ENCODE results near the gene GABBR2. TPM values are rescaled to one million over a fixed set of nuclear protein-coding genes. Genes with fewer than 3 reads are reported as not detected.

GABBR2 gene
- total and polyA plus RNA-seq, 4 experiments from 2014 or later: not detected

DNA sequence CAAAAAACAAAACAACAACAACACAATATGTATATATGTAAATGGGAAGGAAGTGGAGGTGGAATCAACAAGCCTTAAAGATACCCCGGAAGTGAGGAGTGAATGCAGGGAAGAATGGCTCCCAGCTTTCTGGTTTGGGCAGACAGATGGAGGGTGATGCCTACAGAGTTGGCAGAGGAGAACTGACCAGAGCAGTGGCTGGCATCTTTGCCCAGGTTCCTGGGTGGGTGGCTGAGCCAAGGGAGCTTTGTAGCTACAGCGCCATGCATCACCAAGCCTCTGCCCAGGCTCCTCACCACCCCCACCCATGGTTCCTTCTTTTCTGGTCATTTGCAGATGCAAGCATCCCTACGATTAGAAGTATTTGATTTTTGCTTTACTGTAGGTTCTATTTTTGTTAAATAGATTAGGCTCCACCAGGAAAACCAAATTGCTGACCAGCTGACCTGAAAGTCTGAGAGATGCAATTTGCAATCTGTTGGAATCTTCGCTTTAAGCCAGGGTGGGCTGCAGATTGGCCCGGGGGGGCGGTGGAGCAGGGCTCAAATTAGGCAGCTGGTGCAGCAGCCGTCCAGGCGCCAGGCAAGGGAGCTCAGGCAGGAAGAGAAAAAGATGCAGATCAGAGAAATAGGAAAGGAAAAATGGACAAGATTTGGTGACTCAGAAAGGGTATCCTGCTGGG lies 290.0 kb downstream of the GABBR2 start:
- H3K36me3 Mint-ChIP-seq: no peaks in the 10 kb centered on the region
- no peak overlapping the region for H3K4me3 Mint-ChIP-seq
- Histone ChIP-seq H3K4me1 (ENCODE audit: insufficient read depth, low read length) (no peaks in the 10 kb centered on the region), H3K9me3 (ENCODE audit: control insufficient read depth in 1 of 2, low read length in 2 of 2) (no peaks in the 10 kb centered on the region), H3K4me3 (ENCODE audit: low read length in 2 of 2) (no peak overlapping the region), H3K27ac (ENCODE audit: low read depth, low read length) (no peak overlapping the region), H3K36me3 (ENCODE audit: insufficient read depth, low read length) (no peaks in the 10 kb centered on the region), H3K27me3 (ENCODE audit: insufficient read depth, low read length) (peaks cover 3% of the 10 kb centered on the region)
- CTCF ChIA-PET (ENCODE audit: partially characterized antibody): no interaction called here
- peaks cover 0 to 4% (median 0%) of the 10 kb centered on the region in 8 donors for H3K9me3 Mint-ChIP-seq
- peaks cover 13 to 27% of the 10 kb centered on the region in 2 donors for H3K27me3 Mint-ChIP-seq
- H3K27ac Mint-ChIP-seq: no peak overlapping the region
- H3K4me1 Mint-ChIP-seq: no peaks in the 10 kb centered on the region
- intact Hi-C loops (cut with micrococcal nuclease): no loop called here
- no peak for DNase-seq
- POLR2A ChIA-PET (ENCODE audit: partially characterized antibody): no interaction called here

DNA sequence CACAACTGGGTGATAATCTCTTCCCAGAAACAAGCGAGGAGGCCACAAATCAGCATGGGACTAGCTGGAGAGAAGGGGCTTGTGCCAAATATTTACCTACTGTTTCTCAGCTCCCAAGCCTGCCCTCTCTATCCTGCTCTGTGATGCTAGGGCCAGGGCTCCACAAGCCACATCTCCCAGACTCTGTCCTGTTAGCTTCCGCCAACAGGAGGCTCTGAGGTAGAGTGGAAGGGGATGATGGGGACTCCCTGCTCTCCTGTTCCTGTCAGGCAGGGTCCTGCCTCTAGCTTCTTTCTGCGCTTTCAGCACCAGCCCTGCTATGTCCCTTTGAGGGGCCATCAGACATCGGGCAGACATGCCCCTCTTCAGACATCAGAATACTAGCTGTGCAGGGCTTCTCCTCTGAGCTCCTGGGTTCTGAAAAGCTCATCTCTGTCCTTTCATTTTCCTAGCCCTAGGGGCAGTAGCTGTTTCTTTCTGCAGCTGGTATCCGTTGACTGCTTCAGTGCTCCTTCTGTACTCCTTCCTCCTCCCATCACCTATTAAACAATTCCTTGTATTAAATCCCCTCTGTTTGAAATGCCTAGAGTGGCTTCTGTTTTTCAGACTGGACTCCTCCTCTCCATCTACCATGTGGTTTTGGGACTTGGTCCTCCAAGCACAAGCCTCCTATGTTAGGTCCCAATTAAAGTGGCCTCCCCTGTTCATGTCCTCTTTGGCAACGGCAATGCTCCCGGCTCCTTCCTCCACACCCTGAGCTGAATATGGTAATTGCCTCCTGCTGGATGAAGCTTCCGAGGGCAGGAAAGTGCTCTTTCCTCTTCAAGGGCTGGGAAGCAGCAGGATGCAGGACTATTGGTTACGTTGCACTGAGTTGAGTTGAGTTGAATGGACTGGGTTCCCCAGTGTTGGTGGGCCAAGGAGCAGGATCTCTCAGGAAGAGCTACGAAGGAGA lies 292.2 kb downstream of the GABBR2 start:
- DNase-seq: no peak
- POLR2A ChIA-PET (ENCODE audit: partially characterized antibody): no interaction called here
- no peak overlapping the region for H3K4me3 Mint-ChIP-seq

DNA sequence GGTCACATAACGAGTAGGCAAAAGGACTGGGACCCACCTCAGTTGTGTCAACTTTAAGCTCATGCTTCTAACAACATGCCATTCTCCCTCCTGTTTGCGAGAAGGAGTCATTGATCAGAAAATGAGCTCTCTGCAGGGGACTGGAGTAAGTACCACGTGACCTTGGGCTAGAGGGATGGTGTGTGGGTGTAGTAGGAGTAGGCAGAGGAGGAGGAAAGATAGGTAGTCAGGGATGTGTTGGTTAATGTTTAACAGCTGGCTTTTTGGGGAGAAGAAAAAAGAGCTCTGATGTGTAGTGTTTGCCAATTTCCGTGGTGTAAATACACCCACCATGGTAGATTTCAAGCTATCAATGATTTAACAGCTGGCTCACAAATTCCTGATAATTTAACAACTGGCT lies 293.0 kb downstream of the GABBR2 start:
- POLR2A ChIA-PET (ENCODE audit: partially characterized antibody): no interaction called here
- no peaks in the 10 kb centered on the region for H3K36me3 Mint-ChIP-seq
- intact Hi-C loops (cut with micrococcal nuclease): no loop called here
- H3K4me1 Mint-ChIP-seq: no peaks in the 10 kb centered on the region
- no peak overlapping the region for H3K4me3 Mint-ChIP-seq
- H3K9me3 Mint-ChIP-seq: peaks cover 0 to 4% (median 0%) of the 10 kb centered on the region in 8 donors
- peaks cover 3% of the 10 kb centered on the region for H3K27me3 ChIP-seq (ENCODE audit: insufficient read depth, low read length)
- H3K9me3 ChIP-seq (ENCODE audit: control insufficient read depth in 1 of 2, low read length in 2 of 2): no peaks in the 10 kb centered on the region
- DNase-seq: no peak
- H3K27ac Mint-ChIP-seq: no peak overlapping the region
- CTCF ChIA-PET (ENCODE audit: partially characterized antibody): interaction anchor here (1.1 kb wide), 1 partner anchor 1016 kb away, joined by 3 read pairs; no protein-coding TSS in a partner anchor
- H3K27ac ChIP-seq (ENCODE audit: low read depth, low read length): no peak overlapping the region
- H3K27me3 Mint-ChIP-seq: peaks cover 16 to 26% of the 10 kb centered on the region in 2 donors
- no peaks in the 10 kb centered on the region for H3K36me3 ChIP-seq (ENCODE audit: insufficient read depth, low read length)
- H3K4me3 ChIP-seq (ENCODE audit: low read length in 2 of 2): no peak overlapping the region
- no peaks in the 10 kb centered on the region for H3K4me1 ChIP-seq (ENCODE audit: insufficient read depth, low read length)

More for the DNA sequence above, 292.2 kb downstream of the GABBR2 start:
- CTCF ChIA-PET (ENCODE audit: partially characterized antibody): interaction anchor here (1.1 kb wide), 1 partner anchor 1017 kb away, joined by 3 read pairs; no protein-coding TSS in a partner anchor
- H3K9me3 Mint-ChIP-seq: peaks cover 0 to 4% (median 0%) of the 10 kb centered on the region in 8 donors
- H3K4me1 ChIP-seq (ENCODE audit: insufficient read depth, low read length): no peaks in the 10 kb centered on the region
- H3K27ac Mint-ChIP-seq: no peak overlapping the region
- H3K27me3 Mint-ChIP-seq: peaks cover 16 to 29% of the 10 kb centered on the region in 2 donors
- H3K9me3 ChIP-seq (ENCODE audit: control insufficient read depth in 1 of 2, low read length in 2 of 2): no peaks in the 10 kb centered on the region
- H3K4me1 Mint-ChIP-seq: no peaks in the 10 kb centered on the region
- no peak overlapping the region for H3K27ac ChIP-seq (ENCODE audit: low read depth, low read length)
- intact Hi-C loops (cut with micrococcal nuclease): no loop called here
- H3K36me3 ChIP-seq (ENCODE audit: insufficient read depth, low read length): no peaks in the 10 kb centered on the region
- H3K4me3 ChIP-seq (ENCODE audit: low read length in 2 of 2): no peak overlapping the region
- H3K36me3 Mint-ChIP-seq: no peaks in the 10 kb centered on the region
- peaks cover 3% of the 10 kb centered on the region for H3K27me3 ChIP-seq (ENCODE audit: insufficient read depth, low read length)

DNA sequence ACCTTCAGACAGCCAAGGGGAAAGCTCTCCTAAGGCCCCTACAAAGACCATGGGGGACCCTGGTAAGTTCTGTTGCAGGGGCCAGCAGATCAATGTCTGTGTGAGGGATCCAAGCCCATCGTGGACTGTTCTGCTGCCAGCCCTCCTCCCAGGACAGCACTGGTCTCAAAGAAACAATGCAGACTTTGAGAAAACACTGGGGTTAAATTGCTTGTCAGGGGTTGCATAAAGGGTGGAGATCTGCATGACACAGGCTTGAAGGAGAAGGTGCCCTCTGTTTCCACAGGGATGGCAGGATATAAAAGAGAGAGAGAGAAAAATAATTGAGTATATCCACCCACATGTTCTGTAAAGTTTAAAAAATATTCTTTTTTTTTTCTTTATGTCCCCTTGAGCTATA lies 295.7 kb downstream of the GABBR2 start:
- ChIA-PET POLR2A (ENCODE audit: partially characterized antibody) (no interaction called here), CTCF (ENCODE audit: partially characterized antibody) (no interaction called here)
- H3K4me3 Mint-ChIP-seq: no peak overlapping the region
- DNase-seq: no peak
- Histone ChIP-seq H3K4me1 (ENCODE audit: insufficient read depth, low read length) (no peaks in the 10 kb centered on the region), H3K4me3 (ENCODE audit: low read length in 2 of 2) (no peak overlapping the region), H3K27ac (ENCODE audit: low read depth, low read length) (no peak overlapping the region), H3K27me3 (ENCODE audit: insufficient read depth, low read length) (peaks cover 3% of the 10 kb centered on the region), H3K36me3 (ENCODE audit: insufficient read depth, low read length) (no peaks in the 10 kb centered on the region), H3K9me3 (ENCODE audit: control insufficient read depth in 1 of 2, low read length in 2 of 2) (no peaks in the 10 kb centered on the region)
- no peaks in the 10 kb centered on the region for H3K9me3 Mint-ChIP-seq
- peaks cover 22 to 26% of the 10 kb centered on the region in 2 donors for H3K27me3 Mint-ChIP-seq
- peaks cover 0 to 7% (median 3%) of the 10 kb centered on the region in 4 donors for H3K4me1 Mint-ChIP-seq
- intact Hi-C loops (cut with micrococcal nuclease): no loop called here
- no peaks in the 10 kb centered on the region for H3K36me3 Mint-ChIP-seq
- no peak overlapping the region for H3K27ac Mint-ChIP-seq

DNA sequence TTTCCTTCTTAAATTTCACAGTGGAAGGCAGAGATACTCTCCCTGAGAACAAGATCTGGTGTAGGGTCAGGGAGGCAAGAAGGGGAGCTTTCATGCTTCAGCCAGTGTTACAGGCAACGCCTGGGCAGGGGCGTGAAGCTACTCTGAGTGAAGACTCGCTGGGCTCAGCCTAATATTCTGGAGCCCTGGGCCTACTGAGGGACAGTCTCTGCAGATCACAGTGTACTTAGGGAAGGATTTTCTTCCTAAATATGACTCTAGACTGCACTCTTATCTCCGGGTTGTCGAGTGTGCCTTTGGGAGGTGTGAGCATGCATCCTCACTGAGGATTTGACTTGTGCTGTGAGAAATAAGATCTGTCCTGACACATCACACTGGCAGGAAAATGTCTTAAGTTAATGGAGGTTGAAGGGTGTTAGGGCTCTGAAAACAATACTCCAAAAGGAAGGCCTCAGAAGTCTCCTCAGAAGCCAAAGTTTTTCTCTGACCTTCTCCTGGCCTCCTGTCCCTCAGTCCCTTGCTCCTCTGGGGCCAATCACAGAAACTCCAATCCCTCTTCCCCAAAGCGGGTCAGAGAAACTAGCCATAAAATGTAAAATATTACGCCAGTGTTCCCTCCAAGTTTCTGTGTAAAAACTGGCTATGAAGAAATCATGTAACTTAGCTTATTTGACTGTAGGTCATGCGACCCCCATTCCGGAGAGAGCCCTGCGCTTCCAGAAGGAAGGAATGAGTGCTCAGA lies 296.5 kb downstream of the GABBR2 start:
- H3K27me3 ChIP-seq (ENCODE audit: insufficient read depth, low read length): peaks cover 3% of the 10 kb centered on the region
- H3K4me3 ChIP-seq (ENCODE audit: low read length in 2 of 2): no peak overlapping the region
- Mint-ChIP-seq H3K9me3 (no peaks in the 10 kb centered on the region), H3K4me1 (peaks cover 0 to 7% (median 3%) of the 10 kb centered on the region in 4 donors), H3K4me3 (no peak overlapping the region), H3K27ac (no peak overlapping the region), H3K27me3 (peaks cover 19% of the 10 kb centered on the region in 2 donors), H3K36me3 (no peaks in the 10 kb centered on the region)
- no peaks in the 10 kb centered on the region for H3K36me3 ChIP-seq (ENCODE audit: insufficient read depth, low read length)
- H3K9me3 ChIP-seq (ENCODE audit: control insufficient read depth in 1 of 2, low read length in 2 of 2): no peaks in the 10 kb centered on the region
- intact Hi-C loops (cut with micrococcal nuclease): no loop called here
- ChIA-PET POLR2A (ENCODE audit: partially characterized antibody) (no interaction called here), CTCF (ENCODE audit: partially characterized antibody) (no interaction called here)
- no peak for DNase-seq
- H3K27ac ChIP-seq (ENCODE audit: low read depth, low read length): no peak overlapping the region
- H3K4me1 ChIP-seq (ENCODE audit: insufficient read depth, low read length): no peaks in the 10 kb centered on the region

DNA sequence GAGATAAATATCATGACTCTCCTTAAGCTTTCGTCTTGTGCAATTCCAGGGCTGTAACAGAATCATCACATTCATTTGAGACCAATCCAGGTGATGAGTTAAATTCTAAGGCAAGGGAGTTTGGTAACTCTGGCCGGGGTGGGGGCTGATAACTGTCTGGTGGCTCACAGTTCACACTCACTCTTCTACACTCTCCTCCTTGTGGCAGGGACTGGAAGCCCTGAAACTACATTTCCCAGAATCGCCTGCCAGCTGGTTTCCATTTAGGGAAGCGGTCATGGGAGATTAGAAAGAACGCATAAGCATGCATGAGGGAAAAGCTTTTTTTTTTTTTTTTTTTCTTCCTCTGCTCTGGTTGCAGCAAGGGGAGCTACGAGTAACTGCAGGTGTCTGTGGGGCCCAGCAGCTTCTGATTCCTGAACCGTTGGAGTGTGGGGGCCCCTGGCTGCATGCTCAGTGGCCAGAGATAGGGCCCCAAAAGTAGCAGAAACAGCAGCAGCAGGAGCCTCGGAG lies 298.5 kb downstream of the GABBR2 start:
- intact Hi-C loops (cut with micrococcal nuclease): no loop called here
- H3K4me3 ChIP-seq (ENCODE audit: low read length in 2 of 2): no peak overlapping the region
- no peaks in the 10 kb centered on the region for H3K9me3 ChIP-seq (ENCODE audit: control insufficient read depth in 1 of 2, low read length in 2 of 2)
- no peaks in the 10 kb centered on the region for H3K36me3 ChIP-seq (ENCODE audit: insufficient read depth, low read length)
- H3K4me1 Mint-ChIP-seq: peaks cover 0 to 7% (median 3%) of the 10 kb centered on the region in 4 donors
- H3K9me3 Mint-ChIP-seq: no peaks in the 10 kb centered on the region
- POLR2A ChIA-PET (ENCODE audit: partially characterized antibody): no interaction called here
- H3K27me3 Mint-ChIP-seq: peaks cover 14 to 16% of the 10 kb centered on the region in 2 donors
- H3K27ac ChIP-seq (ENCODE audit: low read depth, low read length): no peak overlapping the region
- H3K27me3 ChIP-seq (ENCODE audit: insufficient read depth, low read length): no peaks in the 10 kb centered on the region
- no peaks in the 10 kb centered on the region for H3K36me3 Mint-ChIP-seq
- CTCF ChIA-PET (ENCODE audit: partially characterized antibody): no interaction called here
- DNase-seq: no peak
- no peak overlapping the region for H3K27ac Mint-ChIP-seq
- H3K4me1 ChIP-seq (ENCODE audit: insufficient read depth, low read length): no peaks in the 10 kb centered on the region
- no peak overlapping the region for H3K4me3 Mint-ChIP-seq

DNA sequence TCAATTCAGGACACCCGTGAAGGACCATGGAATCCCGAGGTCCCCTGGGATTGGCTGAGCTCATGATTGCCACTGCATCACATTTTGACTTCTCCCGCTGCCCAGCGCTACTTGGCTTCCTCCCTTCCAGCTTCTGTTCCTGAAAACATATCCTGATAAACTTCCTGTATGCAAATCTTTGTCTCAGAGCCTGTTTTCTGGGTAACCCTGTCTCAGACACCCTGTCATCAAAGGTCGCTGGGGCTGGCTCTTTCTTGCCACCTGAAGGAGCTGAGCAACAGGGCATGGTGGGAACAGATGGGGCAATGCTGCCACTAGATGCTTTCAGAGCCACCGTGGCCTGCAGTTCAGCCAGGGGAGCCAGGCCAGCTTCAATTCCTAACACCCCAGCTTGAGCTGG lies 299.0 kb downstream of the GABBR2 start:
- Mint-ChIP-seq H3K9me3 (no peaks in the 10 kb centered on the region), H3K4me3 (no peak overlapping the region), H3K36me3 (no peaks in the 10 kb centered on the region), H3K27ac (peak overlapping the region in 1 of 7 donors; percentile 10), H3K27me3 (peaks cover 15 to 16% of the 10 kb centered on the region in 2 donors), H3K4me1 (peaks cover 0 to 7% (median 3%) of the 10 kb centered on the region in 4 donors)
- Histone ChIP-seq H3K36me3 (ENCODE audit: insufficient read depth, low read length) (no peaks in the 10 kb centered on the region), H3K27me3 (ENCODE audit: insufficient read depth, low read length) (no peaks in the 10 kb centered on the region), H3K4me1 (ENCODE audit: insufficient read depth, low read length) (no peaks in the 10 kb centered on the region), H3K9me3 (ENCODE audit: control insufficient read depth in 1 of 2, low read length in 2 of 2) (no peaks in the 10 kb centered on the region), H3K27ac (ENCODE audit: low read depth, low read length) (no peak overlapping the region), H3K4me3 (ENCODE audit: low read length in 2 of 2) (no peak overlapping the region)
- ChIA-PET POLR2A (ENCODE audit: partially characterized antibody) (no interaction called here), CTCF (ENCODE audit: partially characterized antibody) (no interaction called here)
- no peak for DNase-seq
- intact Hi-C loops (cut with micrococcal nuclease): no loop called here

Data from CD4-positive, alpha-beta memory T cell (primary cell).